Right kidney (tissue), 9 donors: Measurements from ENCODE around the gene IFNA5.

Source experiments
- DNase-seq: peaks from one replicate; pipeline ENCODE4 v3.0.0-alpha.2; 2016
- long read RNA-seq, 8 donors: transcript quantifications; one replicate each; lab custom pipeline, GENCODE V29; 2026

IFNA5 gene
- long read RNA-seq, donor 1, result 0 reads
- long read RNA-seq, donor 2, result 0 reads
- long read RNA-seq, donor 3, result 0 reads
- long read RNA-seq, donor 4, result 0 reads
- long read RNA-seq, donor 5, result 0 reads
- long read RNA-seq, donor 6, result 0 reads
- long read RNA-seq, donor 7, result 0 reads
- long read RNA-seq, donor 8, result 0 reads

GRCh38 chr9:21305213-21305612, at the start of gene IFNA5:
Gene IFNA5, minus strand, starts transcription at chr9:21305313. Its CDS starts 57 bp downstream, at chr9:21305256.
- DNase-seq, result no peak

- DNase-seq, result no peak
Measured at GRCh38 chr9:21350787-21351186, 45.7 kb upstream of the IFNA5 start, which contains the start of gene IFNA6. Gene IFNA6, minus strand, starts transcription at chr9:21350887. Its CDS starts 0 bp downstream, at chr9:21350887.

- DNase-seq, result no peak
Measured at GRCh38 chr9:21348430-21348970, 43.4 kb upstream of the IFNA5 start.

GRCh38 chr9:21340735-21341134, 35.6 kb upstream of the IFNA5 start:
- no peak for DNase-seq

GRCh38 chr9:21336457-21336856, 31.3 kb upstream of the IFNA5 start:
- DNase-seq, result no peak

- DNase-seq, result peak; percentile 98
Measured at GRCh38 chr9:21334701-21335632, 29.9 kb upstream of the IFNA5 start, which contains the start of gene KLHL9. Gene KLHL9, minus strand, starts transcription at chr9:21335404. Its CDS starts 545 bp downstream, at chr9:21334859.

GRCh38 chr9:21333226-21333625, 28.1 kb upstream of the IFNA5 start:
- DNase-seq, result no peak

- no peak for DNase-seq
Measured at GRCh38 chr9:21331676-21332402, 26.7 kb upstream of the IFNA5 start.

GRCh38 chr9:21326526-21327139, 21.5 kb upstream of the IFNA5 start:
- DNase-seq, result no peak

- no peak for DNase-seq
Measured at GRCh38 chr9:21324047-21324446, 18.9 kb upstream of the IFNA5 start.

- DNase-seq, result no peak
Measured at GRCh38 chr9:21322911-21323461, 17.9 kb upstream of the IFNA5 start.

GRCh38 chr9:21320465-21320864, 15.4 kb upstream of the IFNA5 start:
- DNase-seq, result no peak

- DNase-seq, result no peak
Measured at GRCh38 chr9:21317956-21318923, 13.1 kb upstream of the IFNA5 start.

- no peak for DNase-seq
Measured at GRCh38 chr9:21316860-21317259, 11.7 kb upstream of the IFNA5 start.

- no peak for DNase-seq
Measured at GRCh38 chr9:21316032-21316842, 11.1 kb upstream of the IFNA5 start.

- DNase-seq, result no peak
Measured at GRCh38 chr9:21314152-21314551, 9.0 kb upstream of the IFNA5 start.

GRCh38 chr9:21311889-21312288, 6.8 kb upstream of the IFNA5 start:
- no peak for DNase-seq

- no peak for DNase-seq
Measured at GRCh38 chr9:21295992-21296391, 9.1 kb downstream of the IFNA5 start.

- no peak for DNase-seq
Measured at GRCh38 chr9:21294904-21295538, 10.1 kb downstream of the IFNA5 start.
